GM12891 (cell line): ENCODE measurements around the gene HDAC8.
"Not testable (repeated sequence)": the region's sequence is repeated elsewhere in the genome, so short reads cannot be mapped to it uniquely, and the experiment has no call there.

Source experiments
- DNase-seq: peaks from one replicate; pipeline ENCODE4 v3.0.0; 2011; ENCODE audit warnings: low spot score; ENCODE audit not compliant: insufficient read length
- FAIRE-seq: peaks from 2 replicates; lab custom pipeline; 2011; peaks lifted over from hg19 to GRCh38; lab: Jason Lieb, UNC
- PAX5 ChIP-seq: IDR thresholded peaks from 2 replicates; pipeline ENCODE4 v1.6.1; 2011; ENCODE audit warnings: low read length, moderate library complexity, mild to moderate bottlenecking; ENCODE audit not compliant: insufficient read depth, severe bottlenecking
- POLR2A ChIP-seq: IDR thresholded peaks from 2 replicates; pipeline ENCODE4 v1.6.1; 2011; ENCODE audit warnings: low read depth, low read length, control low read depth
- POLR2AphosphoS5 ChIP-seq: IDR thresholded peaks from 2 replicates; pipeline ENCODE4 v1.6.1; 2011; ENCODE audit warnings: low read depth, low read length, control low read depth
- POU2F2 ChIP-seq: IDR thresholded peaks from 2 replicates; pipeline ENCODE4 v1.6.1; 2011; ENCODE audit warnings: low read depth, mild to moderate bottlenecking, control low read depth, low read length, moderate library complexity
- SPI1 ChIP-seq: IDR thresholded peaks from 2 replicates; pipeline ENCODE4 v1.6.1; 2011; ENCODE audit warnings: low read depth, low read length, control low read depth
- TAF1 ChIP-seq: IDR thresholded peaks from 2 replicates; pipeline ENCODE4 v1.6.1; 2011; ENCODE audit warnings: low read depth, low read length, control low read depth

Gene HDAC8

GRCh38 chrX:72467135-72467534 is 105.5 kb downstream of the HDAC8 start:
- TF ChIP-seq PAX5 (no peak), TAF1 (no peak), POLR2A (no peak), POU2F2 (no peak), POLR2AphosphoS5 (no peak), SPI1 (no peak)
- DNase-seq (no peak), FAIRE-seq (no peak)

- TF ChIP-seq POU2F2, result no peak
- TF ChIP-seq POLR2A, result no peak
- TF ChIP-seq POLR2AphosphoS5, result no peak
- no peak for TF ChIP-seq SPI1
- no peak for TF ChIP-seq TAF1
- TF ChIP-seq PAX5, result no peak
- FAIRE-seq (peak; percentile 67), DNase-seq (no peak)
Observed at GRCh38 chrX:72466493-72466892, 106.2 kb downstream of the HDAC8 start.

- no peak for DNase-seq
- no peak for FAIRE-seq
- TF ChIP-seq POLR2A (no peak), TAF1 (no peak), PAX5 (no peak), SPI1 (no peak)
Observed at GRCh38 chrX:72465889-72466288, 106.8 kb downstream of the HDAC8 start.

GRCh38 chrX:72461766-72462165 is 110.9 kb downstream of the HDAC8 start:
- no peak for TF ChIP-seq SPI1
- no peak for TF ChIP-seq POLR2A
- no peak for TF ChIP-seq PAX5
- TF ChIP-seq TAF1, result no peak
- no peak for TF ChIP-seq POU2F2
- no peak for TF ChIP-seq POLR2AphosphoS5
- DNase-seq (no peak), FAIRE-seq (peak; percentile 65)

- TF ChIP-seq PAX5, result no peak
- no peak for TF ChIP-seq SPI1
- TF ChIP-seq POU2F2, result no peak
- no peak for TF ChIP-seq POLR2AphosphoS5
- no peak for TF ChIP-seq POLR2A
- no peak for TF ChIP-seq TAF1
- DNase-seq (no peak), FAIRE-seq (no peak)
Observed at GRCh38 chrX:72461288-72461687, 111.4 kb downstream of the HDAC8 start.

- DNase-seq (no peak), FAIRE-seq (no peak)
- TF ChIP-seq POLR2AphosphoS5, result no peak
- no peak for TF ChIP-seq TAF1
- TF ChIP-seq SPI1, result no peak
- no peak for TF ChIP-seq POLR2A
- no peak for TF ChIP-seq PAX5
- no peak for TF ChIP-seq POU2F2
Observed at GRCh38 chrX:72460715-72461114, 111.9 kb downstream of the HDAC8 start.

- DNase-seq, FAIRE-seq: not testable (repeated sequence)
Observed at GRCh38 chrX:72449034-72449433, 123.6 kb downstream of the HDAC8 start.

GRCh38 chrX:72440764-72441163 is 131.9 kb downstream of the HDAC8 start:
- not testable (repeated sequence) for DNase-seq, FAIRE-seq

- FAIRE-seq (no peak), DNase-seq (no peak)
- no peak for TF ChIP-seq POLR2AphosphoS5
- TF ChIP-seq POU2F2, result no peak
- TF ChIP-seq TAF1, result no peak
- no peak for TF ChIP-seq SPI1
- TF ChIP-seq PAX5, result no peak
- no peak for TF ChIP-seq POLR2A
Observed at GRCh38 chrX:72436010-72436409, 136.6 kb downstream of the HDAC8 start.

GRCh38 chrX:72430405-72430968 is 142.2 kb downstream of the HDAC8 start:
- FAIRE-seq (no peak), DNase-seq (no peak)
- no peak for TF ChIP-seq PAX5
- TF ChIP-seq TAF1, result no peak
- no peak for TF ChIP-seq POU2F2
- no peak for TF ChIP-seq POLR2AphosphoS5
- TF ChIP-seq SPI1, result no peak
- no peak for TF ChIP-seq POLR2A

GRCh38 chrX:72421797-72422196 is 150.8 kb downstream of the HDAC8 start:
- TF ChIP-seq POLR2AphosphoS5 (no peak), PAX5 (no peak), SPI1 (no peak), POLR2A (no peak), TAF1 (no peak), POU2F2 (no peak)
- FAIRE-seq, result no peak
- DNase-seq, result no peak
